ENCODE data around the gene WSB1. TPM values are rescaled to one million over a fixed set of nuclear protein-coding genes. Genes with fewer than 3 reads are reported as not detected.

The WSB1 gene
- total and polyA plus RNA-seq, 2 experiments from 2014 or later: 101 to 108 TPM

GRCh38 chr17:27264068-27264812 is 29.7 kb upstream of the WSB1 start:
- no peaks in the 10 kb centered on the region for H3K9me3 Mint-ChIP-seq
- H3K79me2 ChIP-seq (replicated peaks; ENCODE audit: insufficient read depth): no peaks in the 10 kb centered on the region
- H3K27me3 Mint-ChIP-seq (ENCODE audit: insufficient read depth, low read depth, poor library complexity): peaks cover 3% of the 10 kb centered on the region
- H3K27ac ChIP-seq (ENCODE audit: low read depth): no peak overlapping the region
- H4K20me1 ChIP-seq (replicated peaks; ENCODE audit: insufficient read depth): no peaks in the 10 kb centered on the region
- no peak overlapping the region for H3K4me3 Mint-ChIP-seq
- no peaks in the 10 kb centered on the region for H3K27me3 ChIP-seq (ENCODE audit: insufficient read depth)
- H3K4me1 ChIP-seq (ENCODE audit: insufficient read depth): no peaks in the 10 kb centered on the region
- no peak for TF ChIP-seq CREB1 (CRISPR knock-in tag; IDR thresholded peaks at IDR 0.05; ENCODE audit: low read depth)
- no peak for TF ChIP-seq JUNB (IDR thresholded peaks at IDR 0.05; ENCODE audit: unreplicated experiment)
- TF ChIP-seq POLR2AphosphoS5 (IDR thresholded peaks at IDR 0.05; ENCODE audit: low read depth): no peak
- TF ChIP-seq REST (IDR thresholded peaks at IDR 0.05; ENCODE audit: unreplicated experiment): no peak
- TF ChIP-seq NANOG (IDR thresholded peaks at IDR 0.05; ENCODE audit: borderline replicate concordance): no peak
- TF ChIP-seq STAT1 (IDR thresholded peaks at IDR 0.05; ENCODE audit: unreplicated experiment): no peak
- TF ChIP-seq ZNF462 (CRISPR knock-in tag; IDR thresholded peaks at IDR 0.05): no peak
- no peak for TF ChIP-seq ZNF331 (CRISPR knock-in tag; IDR thresholded peaks at IDR 0.05; ENCODE audit: low read depth)
- TF ChIP-seq EZH2 (IDR thresholded peaks at IDR 0.05; ENCODE audit: low read depth, unreplicated experiment): no peak
- no peak for TF ChIP-seq ETS1 (IDR thresholded peaks at IDR 0.05)
- TF ChIP-seq EZH2phosphoT487 (IDR thresholded peaks at IDR 0.05; ENCODE audit: unreplicated experiment): no peak
- TF ChIP-seq CTCF (conservative IDR thresholded peaks at IDR 0.05; ENCODE audit: low read depth in 2 of 2): no peak
- no peak for TF ChIP-seq ZNF114 (CRISPR knock-in tag; IDR thresholded peaks at IDR 0.05)
- H2AFZ ChIP-seq: no peak overlapping the region
- H3F3A ChIP-seq (replicated peaks; ENCODE audit: low read depth): no peaks in the 10 kb centered on the region
- H3K36me3 Mint-ChIP-seq (ENCODE audit: low read depth): no peaks in the 10 kb centered on the region
- no peaks in the 10 kb centered on the region for H3K36me3 ChIP-seq (ENCODE audit: insufficient read depth)
- ATAC-seq: no peak
- H3K9me2 ChIP-seq (ENCODE audit: insufficient read depth): no peaks in the 10 kb centered on the region
- no peak overlapping the region for H3K4me3 ChIP-seq
- no peak overlapping the region for H3K27ac Mint-ChIP-seq
- peaks cover 6% of the 10 kb centered on the region for H3K4me1 Mint-ChIP-seq
- DNase-seq (ENCODE audit: low spot score): no peak
- H3K4me2 ChIP-seq: no peak overlapping the region

Data from GM23338 (cell line).